ENCODE results near the gene EIF5B.

The EIF5B gene

DNA sequence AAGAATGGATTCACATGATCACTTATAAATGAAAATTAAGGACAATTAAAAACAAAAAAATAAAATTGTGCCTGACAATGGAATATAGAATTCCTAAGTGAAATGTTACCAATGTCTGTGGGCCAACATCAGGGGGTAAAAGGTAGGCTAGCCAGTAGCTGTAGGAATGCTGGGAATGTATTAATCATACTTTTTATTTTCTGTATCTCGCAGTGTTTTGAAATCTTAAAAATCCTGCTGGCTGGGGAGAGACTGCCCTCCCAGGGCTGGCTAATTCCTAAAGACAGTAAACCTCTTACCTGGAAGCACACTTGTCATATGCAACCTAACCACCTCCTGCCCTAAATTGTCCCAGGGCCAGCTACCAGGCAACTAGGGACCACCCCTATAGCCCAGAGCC is 82.8 kb downstream of the EIF5B start:
- no peak overlapping the region for H3K4me2 ChIP-seq
- H3K9me3 ChIP-seq (replicated peaks in 1 of 11), result no peaks in the 10 kb centered on the region
- H3K36me3 ChIP-seq, result peaks cover 95 to 100% (median 99%) of the 10 kb centered on the region in 11 experiments
- peaks cover 0 to 15% (median 0%) of the 10 kb centered on the region in 11 experiments; a peak in 4 of 22 replicates for H4K20me1 ChIP-seq
- no peak overlapping the region for H3K27ac ChIP-seq
- H3K9ac ChIP-seq, result no peak overlapping the region
- no peak for TF ChIP-seq Cebpa-rat (IDR thresholded peaks at IDR 0.05)
- no peaks in the 10 kb centered on the region for H3K4me1 ChIP-seq
- H3K27me3 ChIP-seq, result no peaks in the 10 kb centered on the region
- H3K4me3 ChIP-seq, result no peak overlapping the region

DNA sequence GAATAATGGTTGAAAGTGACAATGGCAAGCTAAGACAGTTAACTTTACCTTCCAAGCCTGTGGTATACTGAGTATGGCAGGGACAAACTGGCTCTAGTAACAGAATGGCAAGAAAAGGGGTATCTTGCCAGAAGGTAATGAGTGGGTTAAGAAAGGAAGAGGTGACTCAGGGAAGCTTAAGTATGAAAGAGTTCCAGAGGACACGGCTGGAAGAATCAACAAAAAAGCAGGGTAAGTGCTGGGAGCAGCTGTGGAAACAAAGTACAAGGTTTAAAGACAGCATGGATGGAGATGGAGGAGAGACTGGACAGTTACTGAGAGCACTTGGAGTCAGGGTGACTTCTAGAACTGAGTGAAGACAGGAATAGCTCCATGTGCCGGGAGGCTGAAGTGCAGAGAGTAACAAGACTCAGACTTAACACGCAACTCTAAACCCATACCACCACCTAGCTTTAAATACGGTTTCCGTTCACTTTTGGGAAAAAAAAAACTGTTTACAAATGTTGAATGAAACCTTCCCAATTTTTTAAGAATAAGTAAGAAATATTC is 83.6 kb downstream of the EIF5B start:
- H3K9ac ChIP-seq, result no peak overlapping the region
- TF ChIP-seq Cebpa-rat (IDR thresholded peaks at IDR 0.05), result no peak
- H3K27me3 ChIP-seq, result no peaks in the 10 kb centered on the region
- H3K36me3 ChIP-seq, result peaks cover 95 to 100% (median 99%) of the 10 kb centered on the region in 11 experiments
- H3K4me1 ChIP-seq, result no peaks in the 10 kb centered on the region
- no peak overlapping the region for H3K4me3 ChIP-seq
- no peak overlapping the region for H3K27ac ChIP-seq
- H3K9me3 ChIP-seq (replicated peaks in 1 of 11), result no peaks in the 10 kb centered on the region
- H3K4me2 ChIP-seq, result no peak overlapping the region
- peaks cover 0 to 9% (median 0%) of the 10 kb centered on the region in 11 experiments; a peak in 4 of 22 replicates for H4K20me1 ChIP-seq

DNA sequence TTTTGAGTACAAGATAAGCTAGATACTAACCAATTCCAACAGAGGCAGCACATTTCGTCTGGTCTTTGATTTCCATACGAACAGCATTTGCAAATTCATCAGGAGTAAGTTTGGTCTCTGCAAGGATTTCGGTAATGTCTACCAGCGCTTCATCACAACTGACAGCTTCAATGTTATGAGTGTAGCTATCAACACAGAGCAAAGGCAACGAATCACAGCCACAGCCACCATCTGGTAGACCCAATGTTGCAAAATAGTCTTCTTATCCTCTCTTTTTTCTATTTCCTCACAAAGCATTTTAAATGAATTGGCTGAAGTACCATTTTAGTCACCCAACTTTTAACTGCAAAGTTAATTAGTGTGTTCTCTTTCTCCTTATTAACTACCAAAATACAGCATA is 84.3 kb downstream of the EIF5B start:
- Histone ChIP-seq H3K4me1 (no peaks in the 10 kb centered on the region), H3K4me3 (no peak overlapping the region), H3K4me2 (no peak overlapping the region), H3K9me3 (replicated peaks in 1 of 11) (no peaks in the 10 kb centered on the region), H3K27ac (no peak overlapping the region), H4K20me1 (peaks cover 0 to 9% (median 0%) of the 10 kb centered on the region in 11 experiments; a peak in 4 of 22 replicates), H3K36me3 (peaks cover 94 to 100% (median 98%) of the 10 kb centered on the region in 11 experiments), H3K27me3 (no peaks in the 10 kb centered on the region), H3K9ac (no peak overlapping the region)
- TF ChIP-seq Cebpa-rat (IDR thresholded peaks at IDR 0.05), result no peak

DNA sequence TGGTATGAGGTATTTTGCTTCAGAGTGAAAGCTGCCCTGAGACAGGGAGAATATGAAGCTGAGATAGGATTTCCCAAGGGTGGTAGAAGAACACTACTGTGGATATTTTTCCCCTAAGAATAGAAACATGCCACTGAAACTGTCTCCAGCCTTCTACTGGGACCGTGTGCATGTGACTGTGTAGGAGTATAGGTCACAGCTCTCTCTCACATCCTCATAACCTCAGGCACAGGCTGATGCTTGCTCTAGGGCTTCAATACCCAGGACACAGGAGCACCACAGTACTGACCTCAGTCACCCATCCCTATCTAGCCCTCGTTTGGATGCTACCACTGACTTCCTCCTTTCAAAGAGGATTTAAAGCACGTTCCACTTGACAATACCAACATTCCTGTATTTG is 85.4 kb downstream of the EIF5B start:
- peaks cover 0 to 20% (median 4%) of the 10 kb centered on the region in 11 experiments; a peak in 4 of 22 replicates for H4K20me1 ChIP-seq
- no peak overlapping the region for H3K4me3 ChIP-seq
- H3K4me1 ChIP-seq, result no peaks in the 10 kb centered on the region
- peaks cover 94 to 100% (median 98%) of the 10 kb centered on the region in 11 experiments for H3K36me3 ChIP-seq
- H3K9me3 ChIP-seq (replicated peaks in 1 of 11), result no peaks in the 10 kb centered on the region
- no peak overlapping the region for H3K9ac ChIP-seq
- H3K27ac ChIP-seq, result no peak overlapping the region
- no peak overlapping the region for H3K4me2 ChIP-seq
- TF ChIP-seq Cebpa-rat (IDR thresholded peaks at IDR 0.05), result no peak
- H3K27me3 ChIP-seq, result no peaks in the 10 kb centered on the region

DNA sequence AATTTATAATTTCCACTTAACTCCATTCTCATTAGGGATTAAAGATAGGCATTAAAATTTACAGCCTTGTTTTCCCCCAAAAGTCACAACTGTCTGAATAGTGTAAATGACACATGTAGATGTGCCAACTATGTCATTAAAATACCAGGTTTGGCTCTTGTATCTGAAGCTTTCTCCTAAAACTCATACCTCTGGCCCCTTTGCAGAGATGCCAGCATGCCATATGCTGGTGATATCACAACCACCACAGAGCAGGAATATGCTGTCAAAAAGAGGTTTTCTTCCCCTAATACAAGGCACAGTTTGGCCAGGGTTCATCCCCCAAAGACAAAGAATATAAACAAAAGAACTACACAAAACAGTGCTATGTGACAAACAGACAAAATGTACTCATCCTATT is 87.2 kb downstream of the EIF5B start:
- peaks cover 97 to 100% (median 99%) of the 10 kb centered on the region in 11 experiments for H3K36me3 ChIP-seq
- no peak overlapping the region for H3K4me3 ChIP-seq
- no peak for TF ChIP-seq Cebpa-rat (IDR thresholded peaks at IDR 0.05)
- no peak overlapping the region for H3K27ac ChIP-seq
- no peaks in the 10 kb centered on the region for H3K27me3 ChIP-seq
- H4K20me1 ChIP-seq, result peaks cover 0 to 28% (median 3%) of the 10 kb centered on the region in 11 experiments; a peak in 5 of 22 replicates
- no peaks in the 10 kb centered on the region for H3K4me1 ChIP-seq
- no peaks in the 10 kb centered on the region for H3K9me3 ChIP-seq (replicated peaks in 1 of 11)
- no peak overlapping the region for H3K4me2 ChIP-seq
- H3K9ac ChIP-seq, result no peak overlapping the region

DNA sequence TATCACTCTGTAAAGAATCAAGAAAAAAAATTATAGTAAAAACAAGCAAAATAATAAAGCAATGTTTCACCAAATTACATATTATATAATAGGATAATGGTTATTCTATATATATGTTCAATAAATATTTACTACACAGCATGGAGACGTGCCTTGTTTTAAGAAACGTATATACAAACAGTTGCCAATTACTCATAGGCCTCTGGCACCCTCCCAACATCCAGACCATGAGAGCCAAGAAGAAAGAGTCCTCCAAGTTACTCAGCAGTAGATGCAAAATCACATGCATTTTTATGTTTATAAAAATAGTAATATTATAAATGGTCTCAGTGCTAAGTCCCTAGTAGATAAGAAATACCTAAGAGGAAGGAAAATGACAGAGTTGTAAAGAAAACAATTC is 87.8 kb downstream of the EIF5B start:
- H3K27ac ChIP-seq, result no peak overlapping the region
- H3K36me3 ChIP-seq, result peaks cover 94 to 100% (median 97%) of the 10 kb centered on the region in 11 experiments
- no peaks in the 10 kb centered on the region for H3K9me3 ChIP-seq (replicated peaks in 1 of 11)
- H3K4me2 ChIP-seq, result no peak overlapping the region
- no peak overlapping the region for H3K4me3 ChIP-seq
- no peaks in the 10 kb centered on the region for H3K27me3 ChIP-seq
- H3K4me1 ChIP-seq, result peaks cover 0 to 6% (median under 1%) of the 10 kb centered on the region in 10 experiments; a peak in 11 of 20 replicates
- TF ChIP-seq Cebpa-rat (IDR thresholded peaks at IDR 0.05), result no peak
- peaks cover 0 to 26% (median 2%) of the 10 kb centered on the region in 11 experiments; a peak in 15 of 22 replicates for H4K20me1 ChIP-seq
- H3K9ac ChIP-seq, result no peak overlapping the region

DNA sequence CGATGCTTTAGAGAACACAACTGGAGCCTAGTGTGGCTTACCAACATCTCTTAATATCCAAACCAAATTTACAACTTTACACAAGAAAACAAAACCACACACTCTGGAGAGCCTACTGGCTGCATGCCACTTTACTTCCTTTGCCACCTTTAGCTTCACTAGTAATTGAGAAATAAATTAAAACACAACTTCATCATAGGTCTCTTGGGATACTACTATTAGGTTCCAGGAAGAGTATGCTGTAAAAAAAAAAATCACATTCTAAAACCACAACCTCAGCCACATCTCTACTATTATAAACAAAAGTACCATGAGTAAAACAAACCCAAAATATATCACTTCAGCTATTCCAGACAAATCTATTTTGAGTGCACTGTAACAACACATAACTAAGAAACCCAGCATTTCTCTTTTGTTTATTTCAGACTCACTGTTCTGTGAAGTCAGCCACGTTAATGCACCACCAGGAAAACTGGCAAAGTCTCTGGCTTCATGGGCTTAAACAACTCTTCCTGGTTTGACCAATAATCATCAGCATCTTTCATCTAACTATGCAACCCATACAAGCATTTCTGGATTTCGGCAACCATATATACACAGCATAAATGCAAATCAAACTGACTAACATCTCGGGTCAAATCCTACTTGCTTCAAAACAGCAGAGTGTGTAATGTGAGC is 93.6 kb downstream of the EIF5B start:
- Histone ChIP-seq H3K9ac (peak overlapping the region in 3 of 11 experiments; percentile 12 to 16 (median 14); a peak in 2 of 22 replicates), H3K4me1 (peaks cover 8 to 32% (median 24%) of the 10 kb centered on the region in 10 experiments; a peak in 18 of 20 replicates), H3K4me3 (no peak overlapping the region), H4K20me1 (peaks cover 5 to 61% (median 27%) of the 10 kb centered on the region in 11 experiments; a peak in 20 of 22 replicates), H3K27ac (peak overlapping the region in 6 of 11 experiments; percentile 6 to 62 (median 38); a peak in 9 of 22 replicates), H3K4me2 (peak overlapping the region in 9 of 11 experiments; percentile 33 to 68 (median 62); a peak in 17 of 22 replicates), H3K36me3 (peaks cover 54 to 99% (median 69%) of the 10 kb centered on the region in 11 experiments), H3K9me3 (replicated peaks in 1 of 11) (no peaks in the 10 kb centered on the region), H3K27me3 (no peaks in the 10 kb centered on the region)
- TF ChIP-seq Cebpa-rat (IDR thresholded peaks at IDR 0.05), result no peak

DNA sequence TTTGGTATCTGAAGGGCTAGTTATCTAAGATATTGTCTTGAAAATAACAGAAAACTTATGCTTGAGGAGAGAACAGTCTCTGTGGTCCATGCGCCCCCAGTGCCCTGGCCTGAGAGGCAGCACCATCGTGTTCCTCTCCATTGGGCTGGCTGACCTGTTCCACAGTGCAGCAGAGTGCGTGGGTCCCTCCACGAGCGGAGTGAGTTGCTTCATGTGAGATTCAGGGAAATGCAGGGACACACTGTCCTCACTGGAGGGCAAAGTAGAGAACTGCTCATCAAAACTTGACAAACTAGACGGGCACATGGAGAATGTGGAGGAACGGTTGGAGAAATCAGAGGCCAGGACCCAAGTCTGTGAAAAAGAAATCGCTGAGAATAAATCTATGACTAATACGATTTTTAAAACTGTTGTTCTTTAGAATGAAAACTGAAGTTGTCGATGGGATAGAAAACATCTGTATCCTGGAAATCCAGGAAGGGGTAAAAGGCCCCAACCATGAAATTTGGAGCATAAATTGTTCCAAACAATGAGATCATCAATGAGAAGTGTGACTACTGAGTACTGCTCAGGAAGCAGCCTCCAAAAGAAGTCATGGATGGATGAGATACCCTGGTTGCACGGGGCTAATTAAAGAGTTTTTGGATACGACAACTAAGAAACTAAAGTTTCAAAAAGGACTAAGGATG is 94.5 kb downstream of the EIF5B start:
- Histone ChIP-seq H3K4me1 (peaks cover 8 to 32% (median 24%) of the 10 kb centered on the region in 10 experiments; a peak in 18 of 20 replicates), H3K27me3 (no peaks in the 10 kb centered on the region), H3K9ac (peak overlapping the region in 4 of 11 experiments; percentile 1 to 16 (median 13); a peak in 2 of 22 replicates), H3K4me2 (peak overlapping the region in 10 of 11 experiments; percentile 10 to 68 (median 61); a peak in 17 of 22 replicates), H3K27ac (peak overlapping the region in 4 of 11 experiments; percentile 29 to 62 (median 51); a peak in 7 of 22 replicates), H3K9me3 (replicated peaks in 1 of 11) (no peaks in the 10 kb centered on the region), H4K20me1 (peaks cover 5 to 63% (median 29%) of the 10 kb centered on the region in 11 experiments; a peak in 20 of 22 replicates), H3K4me3 (no peak overlapping the region), H3K36me3 (peaks cover 48 to 99% (median 69%) of the 10 kb centered on the region in 11 experiments)
- no peak for TF ChIP-seq Cebpa-rat (IDR thresholded peaks at IDR 0.05)

DNA sequence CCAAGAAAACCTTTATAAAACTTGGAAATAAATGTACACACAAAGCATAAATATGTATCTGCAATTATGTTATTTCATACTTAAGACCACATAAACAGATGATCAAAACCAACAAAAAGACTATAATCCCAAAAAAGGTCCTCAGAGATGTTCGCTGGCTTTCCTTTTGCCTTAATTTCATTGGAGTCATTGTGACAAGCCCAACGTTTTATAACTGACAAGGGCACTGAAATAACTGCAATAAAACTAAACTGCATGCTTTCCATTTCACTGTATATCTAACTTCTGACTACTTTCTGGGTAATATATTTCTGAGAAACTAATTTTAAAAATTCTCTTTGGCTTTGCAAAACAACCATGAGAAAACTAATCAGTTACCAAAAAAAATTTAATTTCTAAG is 96.2 kb downstream of the EIF5B start:
- Histone ChIP-seq H3K9me3 (replicated peaks in 1 of 11) (no peaks in the 10 kb centered on the region), H3K27ac (no peak overlapping the region), H4K20me1 (peaks cover 11 to 64% (median 33%) of the 10 kb centered on the region in 11 experiments; a peak in 20 of 22 replicates)

More for the DNA sequence above, 96.2 kb downstream of the EIF5B start:
- Histone ChIP-seq H3K4me1 (peaks cover 8 to 32% (median 24%) of the 10 kb centered on the region in 10 experiments; a peak in 18 of 20 replicates), H3K27me3 (no peaks in the 10 kb centered on the region), H3K9ac (no peak overlapping the region), H3K36me3 (peaks cover 44 to 99% (median 66%) of the 10 kb centered on the region in 11 experiments), H3K4me3 (no peak overlapping the region), H3K4me2 (no peak overlapping the region)
- no peak for TF ChIP-seq Cebpa-rat (IDR thresholded peaks at IDR 0.05)

Data from BLaER1 treated with 17β-estradiol and CSF1 and Interleukin-3, amounts not matched to agents 10 nM and 100 nM (cell line).